Endothelial cell (in vitro differentiated cells): Measurements from ENCODE around the gene DEFB114. TPM values are rescaled to one million over a fixed set of nuclear protein-coding genes. Genes with fewer than 3 reads are reported as not detected.

Experiments used
- DNase-seq: peaks from one replicate; pipeline ENCODE4 v3.0.0; 2021; ENCODE audit warnings: low spot score
- H3K27ac Mint-ChIP-seq: one replicate; pipeline ENCODE4 v1.8.0; 2021; ENCODE audit warnings: mixed read lengths, inconsistent platforms; ENCODE audit not compliant: unreplicated experiment
- H3K27me3 Mint-ChIP-seq: one replicate; pipeline ENCODE4 v1.8.0; 2021; ENCODE audit warnings: mild to moderate bottlenecking, moderate library complexity, mixed read lengths, inconsistent platforms; ENCODE audit not compliant: unreplicated experiment
- H3K36me3 Mint-ChIP-seq: one replicate; pipeline ENCODE4 v1.8.0; 2021; ENCODE audit warnings: mild to moderate bottlenecking, low read depth, mixed read lengths, inconsistent platforms; ENCODE audit not compliant: unreplicated experiment
- H3K4me1 Mint-ChIP-seq: one replicate; pipeline ENCODE4 v1.8.0; 2021; ENCODE audit warnings: mild to moderate bottlenecking, mixed read lengths, inconsistent platforms; ENCODE audit not compliant: unreplicated experiment
- H3K4me3 Mint-ChIP-seq: one replicate; pipeline ENCODE4 v1.8.0; 2021; ENCODE audit warnings: mild to moderate bottlenecking, mixed read lengths, inconsistent platforms; ENCODE audit not compliant: unreplicated experiment
- H3K9me3 Mint-ChIP-seq: one replicate; pipeline ENCODE4 v1.8.0; 2021; ENCODE audit warnings: mixed read lengths, inconsistent platforms; ENCODE audit not compliant: unreplicated experiment
- CTCF ChIP-seq: fragments of 200-600 bp; sonication (generic); IDR thresholded peaks from one replicate; pipeline ENCODE4 v1.5.0; 2021; ENCODE audit warnings: antibody characterized with exemption; ENCODE audit not compliant: unreplicated experiment
- total RNA-seq: library from RNA; stranded (reverse); fragmentation: NEBNext Ultra II Directional; extraction: Animal tissue kit (Norgen Biotek cat#: 25700); gene quantifications from one replicate; pipeline ENCODE4 v1.2.1, GENCODE V29; 2021; ENCODE audit not compliant: unreplicated experiment

DEFB114 gene
- total RNA-seq, 1 donor from 2014 or later, result not detected

GRCh38 chr6:49939993-49940498 lies 23.9 kb downstream of the DEFB114 start:
- no peak for DNase-seq
- Mint-ChIP-seq H3K9me3 (no peaks in the 10 kb centered on the region), H3K4me1 (no peaks in the 10 kb centered on the region), H3K36me3 (no peaks in the 10 kb centered on the region), H3K27me3 (no peaks in the 10 kb centered on the region), H3K4me3 (no peak overlapping the region), H3K27ac (no peak overlapping the region)
- TF ChIP-seq CTCF, result no peak

GRCh38 chr6:49937811-49938210 lies 26.2 kb downstream of the DEFB114 start:
- no peak for TF ChIP-seq CTCF
- no peaks in the 10 kb centered on the region for H3K9me3 Mint-ChIP-seq
- H3K27me3 Mint-ChIP-seq, result no peaks in the 10 kb centered on the region
- no peak overlapping the region for H3K27ac Mint-ChIP-seq
- no peaks in the 10 kb centered on the region for H3K4me1 Mint-ChIP-seq
- no peak overlapping the region for H3K4me3 Mint-ChIP-seq
- no peak for DNase-seq
- no peaks in the 10 kb centered on the region for H3K36me3 Mint-ChIP-seq

- Mint-ChIP-seq H3K36me3 (no peaks in the 10 kb centered on the region), H3K27ac (no peak overlapping the region), H3K27me3 (no peaks in the 10 kb centered on the region), H3K4me3 (no peak overlapping the region), H3K9me3 (no peaks in the 10 kb centered on the region), H3K4me1 (no peaks in the 10 kb centered on the region)
- DNase-seq, result no peak
- no peak for TF ChIP-seq CTCF
Measured at GRCh38 chr6:49937017-49937416, 26.9 kb downstream of the DEFB114 start.

- no peak for TF ChIP-seq CTCF
- H3K27ac Mint-ChIP-seq, result no peak overlapping the region
Measured at GRCh38 chr6:49935387-49935786, 28.6 kb downstream of the DEFB114 start.

GRCh38 chr6:49934770-49935169 lies 29.2 kb downstream of the DEFB114 start:
- Mint-ChIP-seq H3K4me3 (no peak overlapping the region), H3K36me3 (no peaks in the 10 kb centered on the region), H3K27ac (no peak overlapping the region), H3K27me3 (no peaks in the 10 kb centered on the region), H3K4me1 (no peaks in the 10 kb centered on the region), H3K9me3 (no peaks in the 10 kb centered on the region)
- no peak for TF ChIP-seq CTCF
- no peak for DNase-seq

More at GRCh38 chr6:49935387-49935786, 28.6 kb downstream of the DEFB114 start:
- no peaks in the 10 kb centered on the region for H3K4me1 Mint-ChIP-seq
- DNase-seq, result no peak
- H3K4me3 Mint-ChIP-seq, result no peak overlapping the region
- H3K9me3 Mint-ChIP-seq, result no peaks in the 10 kb centered on the region
- no peaks in the 10 kb centered on the region for H3K36me3 Mint-ChIP-seq
- no peaks in the 10 kb centered on the region for H3K27me3 Mint-ChIP-seq
